HL-60 (cell line): ENCODE data around the gene NIF3L1.

Source experiments
- CTCF ChIP-seq: IDR thresholded peaks from one replicate; pipeline ENCODE4 v1.5.1; 2011; ENCODE audit warnings: low read length, control low read depth, inconsistent platforms; ENCODE audit not compliant: insufficient read depth
- GABPA ChIP-seq: IDR thresholded peaks from 2 replicates; pipeline ENCODE4 v1.6.1; 2012; ENCODE audit warnings: low read depth

- TF ChIP-seq CTCF (no peak), GABPA (no peak)
These were observed 33.3 kb downstream of the NIF3L1 start for GRCh38 chr2:200922439-200922838.
